IMR-90 (cell line): ENCODE results near the gene TTLL12. TPM values are rescaled to one million over a fixed set of nuclear protein-coding genes. Genes with fewer than 3 reads are reported as not detected.
A peak's percentile ranks its signal among the peaks of the same experiment; 100 is the strongest.

Experiments used
- ATAC-seq: fragments of 200-7000 bp; cut with Tn5 transposase; 2 replicates; pipeline ENCODE4 v1.9.1; 2020; ENCODE audit warnings: low read depth, mild to moderate bottlenecking, moderate library complexity
- BruUV-seq: library from RNA; stranded (reverse); fragments of 400-500 nt; replicated peaks from 2 replicates; lab custom pipeline; 2021; lab: Mats Ljungman, UMichigan
- CTCF ChIA-PET: fragments of 300-600 bp; formaldehyde crosslinking; extraction: SDS; loops from one replicate; lab custom pipeline; 2021; ENCODE audit warnings: antibody characterized with exemption; lab: Yijun Ruan, JAX
- POLR2A ChIA-PET: fragments of 300-600 bp; sonication (Branson Sonifier 250); formaldehyde crosslinking; loops from one replicate; lab custom pipeline; 2022; ENCODE audit warnings: antibody characterized with exemption; ENCODE audit not compliant: unreplicated experiment; lab: Charles Lee
- DNase-seq: peaks from one replicate; pipeline ENCODE4 v3.0.0; 2013
- H2AFZ ChIP-seq: replicated peaks from 2 replicates; pipeline ENCODE3; 2013; ENCODE audit warnings: low read length, mild to moderate bottlenecking; ENCODE audit not compliant: poor library complexity
- H2AK5ac ChIP-seq: 2 replicates; pipeline ENCODE4 v1.6.1; 2013; ENCODE audit warnings: low read depth, low read length, inconsistent platforms
- H2AK9ac ChIP-seq: replicated peaks from 2 replicates; pipeline ENCODE3; 2013; ENCODE audit warnings: mild to moderate bottlenecking, low read depth, low read length, moderate library complexity; ENCODE audit not compliant: poor library complexity
- H2BK120ac ChIP-seq: 2 replicates; pipeline ENCODE4 v1.6.1; 2013; ENCODE audit warnings: low read depth, low read length, inconsistent platforms
- H2BK15ac ChIP-seq: 3 replicates; pipeline ENCODE4 v1.6.1; 2013; ENCODE audit warnings: low read depth, low read length, inconsistent platforms
- H2BK20ac ChIP-seq: 2 replicates; pipeline ENCODE4 v1.6.1; 2013; ENCODE audit warnings: low read depth, mild to moderate bottlenecking, inconsistent platforms, low read length, moderate library complexity
- H2BK5ac ChIP-seq: 2 replicates; pipeline ENCODE4 v1.6.1; 2013; ENCODE audit warnings: mild to moderate bottlenecking, low read depth, low read length, inconsistent platforms; ENCODE audit not compliant: poor library complexity, severe bottlenecking
- H3K14ac ChIP-seq: replicated peaks from 2 replicates; pipeline ENCODE4 v1.6.1; 2013; ENCODE audit warnings: low read depth, low read length, inconsistent platforms
- H3K18ac ChIP-seq: 2 replicates; pipeline ENCODE4 v1.6.1; 2013; ENCODE audit warnings: low read depth, low read length, control low read depth
- H3K23ac ChIP-seq: 2 replicates; pipeline ENCODE4 v1.6.1; 2013; ENCODE audit warnings: low read depth, low read length, inconsistent platforms
- H3K27ac ChIP-seq: 2 replicates; pipeline ENCODE4 v1.5.1; 2013; ENCODE audit warnings: mild to moderate bottlenecking, control low read depth, low read length; ENCODE audit not compliant: insufficient read depth
- H3K27me3 ChIP-seq: 2 replicates; pipeline ENCODE4 v1.6.1; 2013; ENCODE audit warnings: low read length; ENCODE audit not compliant: control insufficient read depth, insufficient read depth
- H3K36me3 ChIP-seq: 2 replicates; pipeline ENCODE4 v1.6.1; 2013; ENCODE audit warnings: low read length, mixed read lengths; ENCODE audit not compliant: control insufficient read depth, insufficient read depth
- H3K4ac ChIP-seq: 2 replicates; pipeline ENCODE4 v1.6.1; 2013; ENCODE audit warnings: low read depth, low read length, inconsistent platforms
- H3K4me1 ChIP-seq: 2 replicates; pipeline ENCODE4 v1.6.1; 2013; ENCODE audit warnings: low read length, mixed read lengths; ENCODE audit not compliant: control insufficient read depth, insufficient read depth
- H3K4me2 ChIP-seq: 2 replicates; pipeline ENCODE4 v1.6.1; 2013; ENCODE audit warnings: low read depth, mild to moderate bottlenecking, control low read depth, low read length, moderate library complexity
- H3K4me3 ChIP-seq: 2 replicates; pipeline ENCODE4 v1.5.1; 2013; ENCODE audit warnings: low read depth, mild to moderate bottlenecking, control low read depth, low read length, moderate library complexity; ENCODE audit not compliant: insufficient read depth
- H3K56ac ChIP-seq: 2 replicates; pipeline ENCODE4 v1.6.1; 2013; ENCODE audit warnings: low read length, inconsistent platforms; ENCODE audit not compliant: insufficient read depth; ENCODE audit errors: extremely low read depth
- H3K79me1 ChIP-seq, 2 experiments: 2 replicates each; pipeline ENCODE4 v1.6.1; 2013; ENCODE audit warnings: low read length in 2 of 2, inconsistent platforms in 1 of 2, low read depth in 1 of 2
- H3K9ac ChIP-seq: 2 replicates; pipeline ENCODE4 v1.6.1; 2013; ENCODE audit warnings: low read depth, low read length, control low read depth
- H3K9me1 ChIP-seq: 2 replicates; pipeline ENCODE4 v1.6.1; 2013; ENCODE audit warnings: low read length, inconsistent platforms; ENCODE audit not compliant: insufficient read depth
- H3K9me3 ChIP-seq: 2 replicates; pipeline ENCODE4 v1.6.1; 2013; ENCODE audit warnings: low read length; ENCODE audit not compliant: control insufficient read depth, insufficient read depth
- H4K20me1 ChIP-seq: 2 replicates; pipeline ENCODE4 v1.6.1; 2013; ENCODE audit warnings: low read length, inconsistent platforms; ENCODE audit not compliant: insufficient read depth
- H4K5ac ChIP-seq: 2 replicates; pipeline ENCODE4 v1.6.1; 2013; ENCODE audit warnings: mild to moderate bottlenecking, low read depth, low read length, control low read depth
- H4K8ac ChIP-seq, 2 experiments: 2 replicates each; pipeline ENCODE4 v1.6.1; 2013; ENCODE audit warnings: low read depth in 2 of 2, low read length in 2 of 2, control low read depth in 1 of 2, inconsistent platforms in 1 of 2
- H4K91ac ChIP-seq: 2 replicates; pipeline ENCODE4 v1.6.1; 2013; ENCODE audit warnings: low read depth, low read length, inconsistent platforms; ENCODE audit not compliant: insufficient read depth
- BHLHE40 ChIP-seq: fragments of 150-350 bp; IDR thresholded peaks from 2 replicates; pipeline ENCODE4 v1.6.1; 2016; ENCODE audit warnings: mild to moderate bottlenecking, low read depth, low read length
- CEBPB ChIP-seq: IDR thresholded peaks from 2 replicates; pipeline ENCODE4 v1.6.1; 2012; ENCODE audit warnings: low read depth, low read length, improper control_type of control experiment
- CHD1 ChIP-seq: IDR thresholded peaks from 2 replicates; pipeline ENCODE4 v1.6.1; 2012; ENCODE audit warnings: low read depth, low read length, improper control_type of control experiment
- CTCF ChIP-seq: conservative IDR thresholded peaks from 2 replicates; pipeline ENCODE4 v1.5.1; 2012; ENCODE audit warnings: mild to moderate bottlenecking, low read depth, low read length, improper control_type of control experiment
- ELK1 ChIP-seq: fragments of 150-350 bp; IDR thresholded peaks from 2 replicates; pipeline ENCODE4 v1.6.1; 2016; ENCODE audit warnings: low read depth, mild to moderate bottlenecking, low read length, moderate library complexity, borderline replicate concordance
- FOS ChIP-seq: fragments of 150-350 bp; IDR thresholded peaks from 2 replicates; pipeline ENCODE4 v1.6.1; 2016; ENCODE audit warnings: low read depth, low read length
- MAFK ChIP-seq: IDR thresholded peaks from 2 replicates; pipeline ENCODE4 v1.6.1; 2012; ENCODE audit warnings: low read depth, low read length, improper control_type of control experiment
- MXI1 ChIP-seq: IDR thresholded peaks from 2 replicates; pipeline ENCODE4 v1.6.1; 2012; ENCODE audit warnings: low read depth, mild to moderate bottlenecking, low read length, moderate library complexity, borderline replicate concordance
- NFE2L2 ChIP-seq: fragments of 150-350 bp; IDR thresholded peaks from 2 replicates; pipeline ENCODE4 v1.6.1; 2016; ENCODE audit warnings: low read depth, mild to moderate bottlenecking, low read length
- POLR2A ChIP-seq: IDR thresholded peaks from 2 replicates; pipeline ENCODE4 v1.6.1; 2012; ENCODE audit warnings: mild to moderate bottlenecking, low read depth, low read length
- SMC3 ChIP-seq: fragments of 150-350 bp; IDR thresholded peaks from 2 replicates; pipeline ENCODE4 v1.6.1; 2016; ENCODE audit warnings: low read depth, mild to moderate bottlenecking, antibody characterized with exemption, low read length, moderate library complexity
- USF2 ChIP-seq: fragments of 150-350 bp; IDR thresholded peaks from 2 replicates; pipeline ENCODE4 v1.6.1; 2017; ENCODE audit warnings: mild to moderate bottlenecking, antibody characterized with exemption, low read length, low read depth
- WGBS, 2 experiments: methylation state at CpG; one replicate each; pipeline versions ENCODE4 v1.1.5 to v1.1.7; 2013; ENCODE audit warnings: missing lambda C conversion rate in 2 of 2; ENCODE audit not compliant: insufficient read length in 1 of 2; ENCODE audit errors: extremely low coverage in 2 of 2; 5-methylcytosine and 5-hydroxymethylcytosine counted together
- dilution Hi-C: fragments of 300-500 bp; cut with HindIII; formaldehyde crosslinking; loops from one replicate; pipeline ENCODE4 v1.14.3; 2018; ENCODE audit warnings: low sequenced_read_pairs; ENCODE audit not compliant: unreplicated experiment
- in situ Hi-C: fragments of 300-500 bp; cut with MboI; formaldehyde crosslinking; loops from 3 replicates; pipeline ENCODE4 v1.14.3; 2019; ENCODE audit warnings: low sequenced_read_pairs, inconsistent platforms, mixed read lengths
- intact Hi-C: fragments of 100-400 bp; cut with micrococcal nuclease; formaldehyde crosslinking; loops from 2 replicates; pipeline ENCODE4 v1.10.0; 2022
- polyA plus RNA-seq, 3 experiments: library from polyadenylated mRNA; depleted of rRNA; stranded (reverse); fragments of >200 nt; gene quantifications; 2 replicates each; pipeline ENCODE4 v1.2.3, GENCODE V29; 2012; ENCODE audit warnings: low replicate concordance in 1 of 3
- total RNA-seq: library from RNA; depleted of rRNA; stranded (reverse); fragments of >200 nt; gene quantifications from 2 replicates; pipeline ENCODE4 v1.2.3, GENCODE V29; 2012

Gene TTLL12
- total and polyA plus RNA-seq, 2 of the 4 experiments (the other 2 are of a cell fraction): 20.9 to 30.1 TPM

GRCh38 chr22:43131773-43132501 is 55.0 kb downstream of the TTLL12 start:
- Histone ChIP-seq H3K9ac (no peak overlapping the region), H2BK20ac (no peak overlapping the region), H2AFZ (no peak overlapping the region), H3K4me2 (no peak overlapping the region), H3K4me1 (peaks cover 6% of the 10 kb centered on the region), H3K18ac (no peak overlapping the region), H3K79me1 (peaks cover 0 to 5% of the 10 kb centered on the region in 2 experiments; a peak in 1 of 4 replicates), H3K4me3 (no peak overlapping the region), H3K14ac (no peak overlapping the region), H2BK5ac (no peak overlapping the region), H4K8ac (no peak overlapping the region), H3K36me3 (peaks cover 28% of the 10 kb centered on the region), H4K91ac (no peak overlapping the region), H2AK5ac (no peak overlapping the region), H3K4ac (no peak overlapping the region), H3K56ac (no peak overlapping the region), H4K5ac (no peak overlapping the region), H2AK9ac (peak overlapping the region; percentile 63), H3K27ac (no peak overlapping the region), H3K23ac (no peak overlapping the region), H4K20me1 (no peaks in the 10 kb centered on the region), H3K9me3 (no peaks in the 10 kb centered on the region), H3K27me3 (no peaks in the 10 kb centered on the region), H2BK120ac (no peak overlapping the region), H2BK15ac (no peak overlapping the region), H3K9me1 (peaks cover 7% of the 10 kb centered on the region)
- no TSS peak for BruUV-seq
- ATAC-seq (no peak), DNase-seq (no peak)
- dilution Hi-C loops (no loop called here), in situ Hi-C loops (no loop called here), intact Hi-C loops (no loop called here)
- ChIA-PET CTCF (no interaction called here), POLR2A (no interaction called here)
- WGBS, 2 experiments: 91% methylated on average over 9 of the region's 17 CpGs; no CpG with 5 or more reads in 1 of the 2 experiments
- TF ChIP-seq POLR2A (no peak), MAFK (no peak), BHLHE40 (no peak), CHD1 (no peak), MXI1 (no peak), SMC3 (no peak), USF2 (no peak), CEBPB (no peak), CTCF (no peak), FOS (no peak), ELK1 (no peak), NFE2L2 (no peak)
